OCI-LY3 (cell line): ENCODE results near the gene PHF14.
A peak's percentile ranks its signal among the peaks of the same experiment; 100 is the strongest.
"Not testable (repeated sequence)": the region's sequence is repeated elsewhere in the genome, so short reads cannot be mapped to it uniquely, and the experiment has no call there.

Source experiments
- H2AFZ ChIP-seq: fragments of 200-600, 300-600 bp; shearing (Covaris generic); 2 replicates; pipeline ENCODE4 v1.6.0; 2014; ENCODE audit warnings: antibody characterized with exemption, low read depth, low read length
- H3K27ac ChIP-seq: fragments of 200-600, 300-600 bp; sonication (generic); 2 replicates; pipeline ENCODE4 v1.5.1; 2014; ENCODE audit warnings: mild to moderate bottlenecking, low read length, moderate library complexity, mixed read lengths
- H3K27me3 ChIP-seq: fragments of 200-600, 300-600 bp; sonication (generic); 2 replicates; pipeline ENCODE4 v1.6.1; 2014; ENCODE audit warnings: low read depth, low read length, mixed read lengths
- H3K36me3 ChIP-seq: fragments of 200-600, 300-600 bp; sonication (generic); replicated peaks from 2 replicates; pipeline ENCODE3; 2014; ENCODE audit warnings: low read depth, low read length, mixed read lengths
- H3K4me1 ChIP-seq: fragments of 300-600, 200-600 bp; sonication (generic); 2 replicates; pipeline ENCODE4 v1.6.1; 2014; ENCODE audit warnings: low read length, mixed read lengths
- H3K4me2 ChIP-seq: fragments of 200-600, 300-600 bp; sonication (generic); 2 replicates; pipeline ENCODE4 v1.6.1; 2014; ENCODE audit warnings: low read length, mixed read lengths
- H3K4me3 ChIP-seq: fragments of 300-600, 200-600 bp; sonication (generic); 2 replicates; pipeline ENCODE4 v1.5.1; 2014; ENCODE audit warnings: antibody characterized with exemption, mild to moderate bottlenecking, low read length, moderate library complexity
- H3K79me2 ChIP-seq: fragments of 300-600, 200-600 bp; shearing (Covaris generic); 2 replicates; pipeline ENCODE4 v1.6.1; 2014; ENCODE audit warnings: mild to moderate bottlenecking, low read length, mixed read lengths
- H3K9ac ChIP-seq: fragments of 300-600, 200-600 bp; shearing (Covaris generic); 2 replicates; pipeline ENCODE4 v1.6.0; 2014; ENCODE audit warnings: mild to moderate bottlenecking, low read length, moderate library complexity
- H3K9me3 ChIP-seq: fragments of 200-600, 300-600 bp; shearing (Covaris generic); 2 replicates; pipeline ENCODE4 v1.6.1; 2014; ENCODE audit warnings: low read length, mixed read lengths; ENCODE audit not compliant: insufficient read depth
- H4K20me1 ChIP-seq: fragments of 200-600, 300-600 bp; sonication (generic); 2 replicates; pipeline ENCODE4 v1.6.1; 2016; ENCODE audit warnings: low read length, mixed read lengths; ENCODE audit not compliant: insufficient read depth
- EZH2phosphoT487 ChIP-seq: fragments of 200-600 bp; shearing (Covaris generic); IDR thresholded peaks from 2 replicates; pipeline ENCODE4 v1.6.1; 2018; ENCODE audit warnings: antibody characterized with exemption, mixed run types, low read depth
- TF ChIP-seq, protein P1 (sequence below): fragments of 200-600, 300-600 bp; sonication (generic); IDR thresholded peaks from 2 replicates; pipeline ENCODE4 v1.5.1; 2014; ENCODE audit warnings: antibody characterized with exemption, low read length, low read depth

The PHF14 gene

DNA sequence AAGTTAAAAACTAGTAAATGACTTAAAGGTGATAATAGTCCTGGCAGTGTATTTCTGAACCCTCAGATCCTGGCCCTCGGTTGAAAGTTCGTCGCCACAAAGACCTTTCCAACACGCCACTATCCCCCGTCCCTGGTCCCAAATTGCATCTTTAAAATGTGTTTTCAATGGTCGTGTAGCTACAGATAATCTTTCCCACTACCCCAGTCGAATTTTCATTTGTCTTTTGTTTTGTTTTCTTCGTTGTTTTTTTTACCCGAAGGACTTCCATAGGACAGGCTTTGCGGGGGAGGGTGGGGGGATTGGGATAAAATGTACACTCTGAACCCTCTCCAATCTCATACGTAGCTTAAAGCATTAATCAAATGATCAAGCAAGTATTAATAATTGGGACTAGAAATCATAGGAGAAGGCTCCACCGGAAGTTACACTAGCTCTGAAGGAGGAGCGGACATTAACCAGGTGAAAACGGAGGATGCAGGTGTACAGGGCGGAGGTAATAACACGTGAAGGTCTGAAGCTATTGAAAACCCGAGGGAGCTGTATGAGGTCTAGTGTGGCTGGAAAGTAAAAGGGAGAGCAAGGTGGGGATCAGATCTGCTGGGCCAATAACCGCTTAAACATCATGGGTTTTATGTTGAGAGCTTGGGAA, 32.8 kb upstream of the PHF14 start:
- Histone ChIP-seq H3K4me1 (peaks cover 14% of the 10 kb centered on the region), H3K79me2 (peaks cover 27% of the 10 kb centered on the region), H3K27me3 (no peaks in the 10 kb centered on the region), H3K9me3 (no peaks in the 10 kb centered on the region), H3K27ac (peak overlapping the region; percentile 80), H4K20me1 (no peaks in the 10 kb centered on the region), H3K9ac (peak overlapping the region; percentile 99), H3K4me3 (peak overlapping the region; percentile 100), H3K4me2 (peak overlapping the region; percentile 91), H3K36me3 (peaks cover 7% of the 10 kb centered on the region), H2AFZ (peak overlapping the region; percentile 83)
- TF ChIP-seq EZH2phosphoT487 = no peak
- TF ChIP-seq, protein P1, sequence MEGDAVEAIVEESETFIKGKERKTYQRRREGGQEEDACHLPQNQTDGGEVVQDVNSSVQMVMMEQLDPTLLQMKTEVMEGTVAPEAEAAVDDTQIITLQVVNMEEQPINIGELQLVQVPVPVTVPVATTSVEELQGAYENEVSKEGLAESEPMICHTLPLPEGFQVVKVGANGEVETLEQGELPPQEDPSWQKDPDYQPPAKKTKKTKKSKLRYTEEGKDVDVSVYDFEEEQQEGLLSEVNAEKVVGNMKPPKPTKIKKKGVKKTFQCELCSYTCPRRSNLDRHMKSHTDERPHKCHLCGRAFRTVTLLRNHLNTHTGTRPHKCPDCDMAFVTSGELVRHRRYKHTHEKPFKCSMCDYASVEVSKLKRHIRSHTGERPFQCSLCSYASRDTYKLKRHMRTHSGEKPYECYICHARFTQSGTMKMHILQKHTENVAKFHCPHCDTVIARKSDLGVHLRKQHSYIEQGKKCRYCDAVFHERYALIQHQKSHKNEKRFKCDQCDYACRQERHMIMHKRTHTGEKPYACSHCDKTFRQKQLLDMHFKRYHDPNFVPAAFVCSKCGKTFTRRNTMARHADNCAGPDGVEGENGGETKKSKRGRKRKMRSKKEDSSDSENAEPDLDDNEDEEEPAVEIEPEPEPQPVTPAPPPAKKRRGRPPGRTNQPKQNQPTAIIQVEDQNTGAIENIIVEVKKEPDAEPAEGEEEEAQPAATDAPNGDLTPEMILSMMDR = no peak

- Histone ChIP-seq H3K4me2 (no peak overlapping the region), H4K20me1 (no peaks in the 10 kb centered on the region), H3K4me1 (no peaks in the 10 kb centered on the region), H3K27ac (no peak overlapping the region), H3K79me2 (no peaks in the 10 kb centered on the region), H3K9ac (no peak overlapping the region), H3K27me3 (no peaks in the 10 kb centered on the region), H3K9me3 (no peaks in the 10 kb centered on the region), H3K36me3 (no peaks in the 10 kb centered on the region), H2AFZ (no peak overlapping the region), H3K4me3 (no peak overlapping the region)
- TF ChIP-seq, protein P1 = no peak
- TF ChIP-seq EZH2phosphoT487 = no peak
Measured at GRCh38 chr7:10950494-10950893, 23.2 kb upstream of the PHF14 start.

GRCh38 chr7:10950974-10951578, 22.6 kb upstream of the PHF14 start:
- not testable (repeated sequence) for H4K20me1 ChIP-seq, H3K27ac ChIP-seq, H3K4me2 ChIP-seq, H2AFZ ChIP-seq, H3K9me3 ChIP-seq, H3K9ac ChIP-seq, H3K27me3 ChIP-seq, H3K4me1 ChIP-seq, H3K79me2 ChIP-seq, H3K36me3 ChIP-seq, H3K4me3 ChIP-seq

DNA sequence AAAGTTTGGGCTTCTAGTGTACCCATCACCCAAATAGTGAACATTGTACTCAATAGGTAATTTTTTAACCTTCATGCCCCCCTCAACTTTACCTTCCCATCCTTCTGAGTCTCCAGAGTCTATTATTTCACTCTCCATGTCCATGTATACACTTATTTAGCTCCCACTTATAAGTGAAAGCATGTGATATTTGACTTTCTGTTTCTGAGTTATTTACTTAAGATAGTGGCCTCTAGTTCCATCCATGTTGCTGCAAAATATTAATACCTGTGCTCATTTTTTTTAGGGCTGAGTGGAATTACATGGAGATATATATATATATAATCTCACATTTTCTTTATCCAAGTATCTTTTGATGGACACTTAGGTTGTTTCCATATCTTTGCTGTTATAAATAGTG, 21.1 kb upstream of the PHF14 start:
- Histone ChIP-seq H3K9ac (no peak overlapping the region), H3K27me3 (no peaks in the 10 kb centered on the region)

DNA sequence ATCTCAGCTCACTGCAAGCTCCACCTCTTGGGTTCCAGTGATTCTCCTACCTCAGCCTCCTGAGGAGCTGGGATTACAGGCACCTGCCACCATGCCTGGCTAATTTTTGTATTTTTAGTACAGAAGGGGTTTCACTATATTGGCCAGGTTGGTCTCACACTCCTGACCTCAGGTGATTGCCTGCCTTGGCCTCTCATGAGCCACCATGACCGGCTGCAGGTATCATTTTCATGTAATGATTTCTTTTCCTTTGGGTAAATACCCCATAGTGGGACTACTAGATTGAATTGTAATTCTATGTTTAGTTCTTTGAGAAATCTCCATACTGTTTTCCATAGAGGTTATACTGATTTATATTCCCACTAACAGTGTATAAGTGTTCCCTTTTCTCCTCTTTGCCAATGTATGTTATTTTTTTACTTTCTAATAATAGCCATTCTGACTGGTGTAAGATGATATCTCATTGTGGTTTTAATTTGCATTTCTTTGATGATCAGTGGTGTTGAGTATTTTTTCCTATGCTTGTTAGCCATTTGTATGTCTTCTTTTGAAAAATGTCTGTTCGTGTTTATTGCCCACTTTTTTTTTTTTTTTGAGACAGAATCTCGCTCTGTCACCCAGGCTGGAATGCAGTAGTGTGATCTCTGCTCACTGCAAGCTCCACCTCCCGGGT, 20.5 kb upstream of the PHF14 start:
- not testable (repeated sequence) for H3K27me3 ChIP-seq, H4K20me1 ChIP-seq, H3K27ac ChIP-seq, H3K9me3 ChIP-seq, H3K4me1 ChIP-seq, H3K4me3 ChIP-seq, H3K36me3 ChIP-seq, H2AFZ ChIP-seq, H3K79me2 ChIP-seq, H3K4me2 ChIP-seq, H3K9ac ChIP-seq

More for the DNA sequence above, 21.1 kb upstream of the PHF14 start:
- no peak overlapping the region for H2AFZ ChIP-seq
- no peaks in the 10 kb centered on the region for H4K20me1 ChIP-seq
- H3K27ac ChIP-seq = no peak overlapping the region
- no peaks in the 10 kb centered on the region for H3K9me3 ChIP-seq
- H3K36me3 ChIP-seq = no peaks in the 10 kb centered on the region
- H3K4me1 ChIP-seq = no peaks in the 10 kb centered on the region
- H3K4me2 ChIP-seq = no peak overlapping the region
- no peak overlapping the region for H3K4me3 ChIP-seq
- no peaks in the 10 kb centered on the region for H3K79me2 ChIP-seq
- no peak for TF ChIP-seq EZH2phosphoT487
- TF ChIP-seq, protein P1 = no peak
